Thyroid gland (tissue), 4 donors: ENCODE data around the gene PLD2.

Source experiments
- POLR2A ChIP-seq, 2 donors: fragments of 450-650 bp; IDR thresholded peaks; one replicate each; pipeline ENCODE4 v1.6.1; 2017; ENCODE audit warnings: antibody characterized with exemption in 2 of 2, mild to moderate bottlenecking in 2 of 2, moderate library complexity in 1 of 2
- TF ChIP-seq, protein P1 (sequence below), 6 experiments: fragments of 200-600 bp in 3 of 6; fragments of 450-650 bp in 3 of 6; sonication (generic) in 3 of 6; IDR thresholded peaks; one replicate each; pipeline ENCODE4 v1.5.1; 2016 to 2019; ENCODE audit warnings: antibody characterized with exemption in 6 of 6, mild to moderate bottlenecking in 2 of 6, inconsistent platforms in 1 of 6, moderate library complexity in 1 of 6

GRCh38 chr17:4772235-4772613 lies 34.7 kb upstream of the PLD2 start:
- TF ChIP-seq, protein P1, sequence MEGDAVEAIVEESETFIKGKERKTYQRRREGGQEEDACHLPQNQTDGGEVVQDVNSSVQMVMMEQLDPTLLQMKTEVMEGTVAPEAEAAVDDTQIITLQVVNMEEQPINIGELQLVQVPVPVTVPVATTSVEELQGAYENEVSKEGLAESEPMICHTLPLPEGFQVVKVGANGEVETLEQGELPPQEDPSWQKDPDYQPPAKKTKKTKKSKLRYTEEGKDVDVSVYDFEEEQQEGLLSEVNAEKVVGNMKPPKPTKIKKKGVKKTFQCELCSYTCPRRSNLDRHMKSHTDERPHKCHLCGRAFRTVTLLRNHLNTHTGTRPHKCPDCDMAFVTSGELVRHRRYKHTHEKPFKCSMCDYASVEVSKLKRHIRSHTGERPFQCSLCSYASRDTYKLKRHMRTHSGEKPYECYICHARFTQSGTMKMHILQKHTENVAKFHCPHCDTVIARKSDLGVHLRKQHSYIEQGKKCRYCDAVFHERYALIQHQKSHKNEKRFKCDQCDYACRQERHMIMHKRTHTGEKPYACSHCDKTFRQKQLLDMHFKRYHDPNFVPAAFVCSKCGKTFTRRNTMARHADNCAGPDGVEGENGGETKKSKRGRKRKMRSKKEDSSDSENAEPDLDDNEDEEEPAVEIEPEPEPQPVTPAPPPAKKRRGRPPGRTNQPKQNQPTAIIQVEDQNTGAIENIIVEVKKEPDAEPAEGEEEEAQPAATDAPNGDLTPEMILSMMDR (IDR thresholded peaks at IDR 0.05) = no peak
- TF ChIP-seq POLR2A (IDR thresholded peaks at IDR 0.05) = no peak
